Stimulated activated CD4-positive, alpha-beta T cell treated with anti-CD3 and anti-CD28 coated beads, Interleukin-2, amount 100 ng/mL, for 24 hours (primary cell): Measurements from ENCODE around the gene STRIP2.
"Not testable (repeated sequence)": the region's sequence is repeated elsewhere in the genome, so short reads cannot be mapped to it uniquely, and the experiment has no call there.

Experiments used
- DNase-seq, 2 donors: peaks; one replicate each; pipeline ENCODE4 v3.0.0-alpha.2; 2020

Gene STRIP2

GRCh38 chr7:129534558-129535274 is 100.5 kb downstream of the STRIP2 start:
- not testable (repeated sequence) for DNase-seq

- DNase-seq, result no peak
These were observed 101.7 kb downstream of the STRIP2 start for GRCh38 chr7:129535896-129536295.

- DNase-seq, result no peak
These were observed 102.1 kb downstream of the STRIP2 start for GRCh38 chr7:129536323-129536722.
